Heart left ventricle (tissue), 13 donors: ENCODE data around the gene ZNF287.

Source experiments
- CTCF ChIP-seq, 12 donors: fragments of 200-600 bp; sonication (generic) in 4 of 12; IDR thresholded peaks; one replicate each; pipeline versions ENCODE4 v1.5.0 to v1.8.0; 2018 to 2022; ENCODE audit warnings: antibody characterized with exemption in 12 of 12, mild to moderate bottlenecking in 5 of 12
- POLR2A ChIP-seq, 2 donors: fragments of 450-650 bp; IDR thresholded peaks; one replicate each; pipeline ENCODE4 v1.6.1; 2017; ENCODE audit warnings: antibody characterized with exemption in 2 of 2, mild to moderate bottlenecking in 2 of 2, moderate library complexity in 2 of 2
- donor health status: ischemic (EF 13 %, LVEDD 7.1; RV severe dilation, severe dysfunction).
- donor health status: DM: no; HTN: yes; CAD: no.
- donor health status: DM: no; HTN: no; CAD: no.
- donor health status: ischemic (EF 25% LVEDD 6.9; RV normal size, moderate dysfunction).
- donor health status: ischemic (EF 25% LVEDD 5.7; RV mildly dilated, moderate dysfunction).
- donor health status: ischemic (EF 35%, LVEDD 5.7; RV mildly dilated, moderate dysfunction).
- donor health status: nonischemic (EF 11% LVEDD 7.7; RV severe dilation, severe dysfunction).
- donor health status: DM: yes; HTN: yes; CAD: no.
- donor health status: PGD.
- donor health status: ischemic (EF 29% LVEDD 5.4; RV normal size, mild dysfunction).
- donor health status: nonischemic (EF 23%, LVEDD 6.1; RV moderate dilation, normal function).

GRCh38 chr17:16585796-16586195, 16.8 kb upstream of the ZNF287 start:
- TF ChIP-seq CTCF (IDR thresholded peaks at IDR 0.05) (no peak), POLR2A (IDR thresholded peaks at IDR 0.05) (no peak)
